IPS-18c (cell line): Measurements from ENCODE around the gene WNT6.
A peak's percentile ranks its signal among the peaks of the same experiment; 100 is the strongest.

Source experiments
- H3K4me3 ChIP-seq: 2 replicates; pipeline ENCODE4 v1.7.0; 2013; ENCODE audit warnings: low read depth, mild to moderate bottlenecking, low read length, moderate library complexity; ENCODE audit not compliant: insufficient read depth
- H3K9me3 ChIP-seq: one replicate; pipeline ENCODE4 v1.6.1; 2013; ENCODE audit warnings: mild to moderate bottlenecking, low read length, moderate library complexity; ENCODE audit not compliant: control insufficient read depth, insufficient read depth

Gene WNT6

DNA sequence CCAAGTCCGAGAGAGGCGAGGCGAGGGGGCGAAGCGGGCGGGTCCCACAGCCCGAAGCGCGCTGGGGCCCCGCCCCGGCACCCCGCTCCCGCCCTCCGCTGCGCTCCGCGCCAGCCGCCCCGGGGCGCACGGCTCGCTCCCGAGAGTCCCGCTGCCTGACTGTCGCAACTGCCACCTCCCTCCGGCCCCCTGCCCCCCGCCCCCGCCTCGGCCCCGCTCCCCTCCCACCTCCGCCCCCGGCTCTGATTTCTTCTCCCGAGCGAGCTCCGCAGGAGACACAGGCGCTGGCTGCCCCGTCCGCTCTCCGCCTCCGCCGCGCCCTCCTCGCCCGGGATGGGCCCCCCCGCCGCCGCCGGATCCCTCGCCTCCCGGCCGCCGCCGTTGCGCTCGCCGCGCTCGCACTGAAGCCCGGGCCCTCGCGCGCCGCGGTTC lies at the start of gene WNT6:
TSS of gene WNT6 (plus strand) at position 250 of the 432 bp plus-strand sequence. CDS start 233 bp downstream, outside the sequence.
- peak within 1 kb of the TSS; percentile 44 for H3K4me3 ChIP-seq

DNA sequence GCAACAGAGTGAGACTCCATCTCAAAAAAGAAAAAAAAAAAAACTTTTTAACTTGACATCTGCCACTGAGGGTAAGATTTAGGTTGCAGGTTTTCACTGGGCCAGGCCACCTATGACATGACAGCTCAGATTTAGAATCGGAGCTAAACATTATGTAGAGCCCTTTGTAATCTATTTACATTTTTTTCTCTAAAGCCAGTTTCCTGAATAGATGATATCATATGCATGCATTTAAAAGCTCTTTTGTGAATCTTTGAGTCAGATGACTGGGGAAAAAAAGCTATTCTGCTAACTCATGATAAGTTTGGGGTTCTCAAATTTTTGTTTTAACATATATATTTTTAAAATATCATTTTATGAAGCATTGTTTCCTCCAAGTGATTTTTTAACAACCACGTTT lies 49.3 kb upstream of the WNT6 start:
- H3K9me3 ChIP-seq, result peaks cover 2% of the 10 kb centered on the region
- H3K4me3 ChIP-seq, result no peak overlapping the region

More for the DNA sequence above, at the start of gene WNT6:
- H3K9me3 ChIP-seq, result peaks cover 3% of the 10 kb centered on the region

DNA sequence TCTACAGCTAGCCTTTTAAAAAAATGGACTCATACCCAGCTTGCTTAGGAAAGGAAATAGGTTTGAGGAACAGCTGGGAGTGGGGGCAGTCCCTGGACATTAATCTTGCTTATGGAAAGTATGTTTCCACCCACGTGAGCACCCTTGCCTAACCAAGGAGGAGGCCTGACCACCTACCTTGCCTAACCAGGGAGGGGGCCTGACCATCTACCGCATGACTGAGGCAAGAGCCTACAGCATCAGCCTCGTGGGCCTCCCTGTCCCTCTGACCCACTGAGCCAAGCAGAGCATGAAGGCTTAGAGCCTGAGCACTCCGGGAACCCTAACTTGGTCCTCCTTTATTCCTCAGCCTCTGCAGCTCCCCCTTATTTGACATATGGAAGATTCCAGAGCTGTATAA lies 48.2 kb upstream of the WNT6 start:
- Histone ChIP-seq H3K9me3 (peaks cover 2% of the 10 kb centered on the region), H3K4me3 (no peak overlapping the region)

DNA sequence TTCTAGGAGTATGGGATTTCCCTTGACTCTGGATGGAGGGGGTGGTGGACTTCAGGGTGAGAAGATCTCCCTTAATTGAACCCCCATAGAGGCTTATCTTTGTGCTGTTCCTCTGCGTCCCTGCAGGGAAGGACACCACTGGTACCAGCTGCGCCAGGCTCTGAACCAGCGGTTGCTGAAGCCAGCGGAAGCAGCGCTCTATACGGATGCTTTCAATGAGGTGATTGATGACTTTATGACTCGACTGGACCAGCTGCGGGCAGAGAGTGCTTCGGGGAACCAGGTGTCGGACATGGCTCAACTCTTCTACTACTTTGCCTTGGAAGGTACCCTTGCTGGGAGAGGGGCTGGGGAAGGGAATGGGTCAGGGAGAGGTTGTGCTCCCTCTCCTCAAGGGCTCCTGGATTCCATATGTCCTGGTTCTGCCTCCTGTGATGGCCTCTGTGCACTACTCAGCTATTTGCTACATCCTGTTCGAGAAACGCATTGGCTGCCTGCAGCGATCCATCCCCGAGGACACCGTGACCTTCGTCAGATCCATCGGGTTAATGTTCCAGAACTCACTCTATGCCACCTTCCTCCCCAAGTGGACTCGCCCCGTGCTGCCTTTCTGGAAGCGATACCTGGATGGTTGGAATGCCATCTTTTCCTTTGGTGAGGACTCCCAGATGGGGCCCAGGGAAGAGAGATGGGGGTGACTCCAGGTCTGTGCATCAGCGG lies 47.3 kb upstream of the WNT6 start:
- H3K4me3 ChIP-seq, result no peak overlapping the region

DNA sequence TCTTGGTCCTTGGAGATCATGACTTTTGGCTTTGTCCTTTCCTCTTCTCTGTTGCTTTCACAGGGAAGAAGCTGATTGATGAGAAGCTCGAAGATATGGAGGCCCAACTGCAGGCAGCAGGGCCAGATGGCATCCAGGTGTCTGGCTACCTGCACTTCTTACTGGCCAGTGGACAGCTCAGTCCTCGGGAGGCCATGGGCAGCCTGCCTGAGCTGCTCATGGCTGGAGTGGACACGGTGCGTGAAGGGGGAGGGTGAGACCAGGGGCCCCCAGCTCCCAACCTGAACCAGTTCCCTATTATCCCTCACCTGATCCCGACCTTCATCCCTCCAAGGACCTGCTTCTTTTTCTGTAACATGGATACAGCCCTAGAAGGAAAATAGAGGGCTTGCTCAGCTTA lies 46.7 kb upstream of the WNT6 start:
- Histone ChIP-seq H3K4me3 (no peak overlapping the region), H3K9me3 (peaks cover 2% of the 10 kb centered on the region)

More for the DNA sequence above, 47.3 kb upstream of the WNT6 start:
- peaks cover 2% of the 10 kb centered on the region for H3K9me3 ChIP-seq

DNA sequence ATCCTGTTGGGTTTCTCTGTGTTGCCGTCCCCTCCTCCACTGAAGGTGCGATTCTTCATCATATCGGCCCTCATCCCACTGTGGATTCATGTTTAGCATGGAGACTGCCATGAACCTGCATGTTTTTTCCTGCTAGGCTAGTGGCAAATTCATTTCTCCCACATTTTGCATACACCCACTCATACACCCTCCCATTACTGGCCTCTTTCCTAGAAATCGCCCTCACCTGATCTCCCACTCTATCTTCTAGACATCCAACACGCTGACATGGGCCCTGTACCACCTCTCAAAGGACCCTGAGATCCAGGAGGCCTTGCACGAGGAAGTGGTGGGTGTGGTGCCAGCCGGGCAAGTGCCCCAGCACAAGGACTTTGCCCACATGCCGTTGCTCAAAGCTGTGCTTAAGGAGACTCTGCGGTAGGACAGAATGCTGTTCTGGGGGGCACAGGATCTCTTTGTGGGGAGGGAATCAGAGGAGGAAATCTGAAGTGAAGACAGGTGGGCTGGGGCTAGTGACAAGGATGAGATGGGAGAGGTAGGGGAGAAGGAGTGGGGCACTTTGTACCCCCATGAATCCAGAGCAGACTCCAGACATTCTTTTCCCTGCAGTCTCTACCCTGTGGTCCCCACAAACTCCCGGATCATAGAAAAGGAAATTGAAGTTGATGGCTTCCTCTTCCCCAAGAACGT lies 45.7 kb upstream of the WNT6 start:
- no peak overlapping the region for H3K4me3 ChIP-seq
- H3K9me3 ChIP-seq, result peaks cover 2% of the 10 kb centered on the region

DNA sequence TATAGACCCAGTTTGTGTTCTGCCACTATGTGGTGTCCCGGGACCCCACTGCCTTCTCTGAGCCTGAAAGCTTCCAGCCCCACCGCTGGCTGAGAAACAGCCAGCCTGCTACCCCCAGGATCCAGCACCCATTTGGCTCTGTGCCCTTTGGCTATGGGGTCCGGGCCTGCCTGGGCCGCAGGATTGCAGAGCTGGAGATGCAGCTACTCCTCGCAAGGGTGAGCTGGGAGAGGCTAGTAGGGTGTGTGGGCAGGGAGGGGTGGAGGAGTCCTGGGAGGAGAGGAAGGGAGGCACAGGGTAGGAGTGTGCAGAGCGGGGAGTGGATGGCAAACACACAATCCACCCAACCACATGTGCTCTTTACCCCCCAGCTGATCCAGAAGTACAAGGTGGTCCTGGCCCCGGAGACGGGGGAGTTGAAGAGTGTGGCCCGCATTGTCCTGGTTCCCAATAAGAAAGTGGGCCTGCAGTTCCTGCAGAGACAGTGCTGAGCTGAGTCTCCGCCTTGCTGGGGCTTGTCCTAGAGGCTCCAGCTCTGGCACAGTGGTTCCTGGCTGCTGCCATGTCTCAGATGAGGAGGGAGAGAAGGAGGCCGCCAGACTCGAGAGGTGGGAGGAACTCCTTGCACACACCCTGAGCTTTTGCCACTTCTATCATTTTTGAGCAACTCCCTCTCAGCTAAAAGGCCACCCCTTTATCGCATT lies 44.9 kb upstream of the WNT6 start:
- Histone ChIP-seq H3K9me3 (peaks cover 2% of the 10 kb centered on the region), H3K4me3 (no peak overlapping the region)

DNA sequence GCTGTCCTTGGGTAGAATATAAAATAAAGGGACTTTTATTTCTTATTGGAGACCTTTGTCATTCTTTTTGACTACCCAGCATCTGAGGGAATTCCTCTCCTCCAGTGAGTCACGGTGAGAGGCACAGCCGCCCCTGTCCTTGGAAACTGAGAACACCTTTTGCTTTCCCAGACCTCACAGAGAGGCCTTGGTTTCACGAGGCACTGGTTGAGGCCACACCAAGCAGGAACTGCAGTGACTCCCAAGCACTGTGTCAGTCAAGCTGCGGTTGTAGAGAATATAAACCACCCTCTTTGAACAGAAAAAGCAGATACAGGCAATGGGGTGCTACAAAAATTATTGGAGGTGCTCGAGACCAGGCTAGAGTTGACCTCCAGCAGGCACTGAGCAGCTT lies 44.4 kb upstream of the WNT6 start:
- Histone ChIP-seq H3K4me3 (no peak overlapping the region), H3K9me3 (peaks cover 2% of the 10 kb centered on the region)

DNA sequence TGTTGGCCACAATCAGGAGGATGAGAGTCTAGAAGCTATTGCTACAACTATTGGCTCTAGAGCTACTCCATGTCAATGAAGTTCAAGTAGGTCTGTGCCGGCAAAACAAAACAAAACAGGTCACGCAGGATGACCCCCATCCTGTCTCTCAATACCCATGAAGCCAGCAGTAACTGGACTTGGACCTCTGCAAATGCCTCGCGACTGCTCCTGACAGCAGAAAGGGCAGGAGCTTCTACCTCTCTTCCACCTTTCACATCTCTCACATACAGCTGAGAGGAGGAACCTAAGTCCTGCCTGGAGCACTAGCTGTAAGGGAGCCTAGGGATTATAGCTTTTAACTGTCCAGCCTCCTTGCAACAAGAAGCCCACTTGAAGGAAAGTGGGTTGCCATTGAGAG lies 44.0 kb upstream of the WNT6 start:
- Histone ChIP-seq H3K4me3 (no peak overlapping the region), H3K9me3 (peaks cover 2% of the 10 kb centered on the region)

DNA sequence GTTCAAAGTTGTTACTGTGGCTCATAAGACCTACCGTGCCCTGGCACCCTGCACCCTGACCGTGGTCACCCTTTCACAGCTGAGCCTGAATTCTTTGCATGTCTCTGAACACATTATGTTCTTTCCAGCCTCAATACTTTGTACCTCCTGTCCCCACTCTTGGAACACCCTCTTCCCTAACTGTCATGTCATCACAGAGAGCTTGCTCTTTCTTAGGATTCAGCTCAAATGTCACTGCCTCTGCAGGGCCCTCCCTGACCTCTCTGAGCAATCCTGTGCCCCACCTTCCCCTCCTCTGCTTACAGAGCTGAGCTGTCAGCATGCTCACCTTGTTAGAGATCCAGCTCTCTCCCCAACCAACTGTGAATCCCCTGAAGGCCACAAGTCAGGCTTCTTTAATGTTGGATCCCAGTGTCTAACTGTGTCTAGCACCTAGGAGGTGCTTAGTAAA lies 43.0 kb upstream of the WNT6 start:
- Histone ChIP-seq H3K9me3 (peaks cover 2% of the 10 kb centered on the region), H3K4me3 (no peak overlapping the region)

DNA sequence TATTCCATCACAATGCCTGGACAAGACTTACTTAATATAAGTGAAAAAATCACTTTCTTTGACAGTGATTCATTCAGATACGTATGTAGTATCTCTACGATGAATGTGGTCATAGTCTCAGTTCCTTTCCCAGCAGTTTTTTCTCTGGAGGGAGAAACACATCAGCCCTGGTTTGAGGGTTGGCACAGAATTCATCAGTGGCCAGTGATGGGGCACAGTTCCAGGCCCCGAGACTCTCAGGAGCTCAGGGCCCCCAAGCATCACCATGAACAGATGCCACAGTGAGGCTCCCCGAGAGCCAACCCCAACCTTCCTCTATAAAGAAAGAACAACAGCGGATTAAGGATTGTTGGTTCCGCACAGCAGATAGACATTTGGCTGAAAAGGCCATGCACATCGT lies 40.5 kb upstream of the WNT6 start:
- Histone ChIP-seq H3K9me3 (no peaks in the 10 kb centered on the region), H3K4me3 (no peak overlapping the region)

DNA sequence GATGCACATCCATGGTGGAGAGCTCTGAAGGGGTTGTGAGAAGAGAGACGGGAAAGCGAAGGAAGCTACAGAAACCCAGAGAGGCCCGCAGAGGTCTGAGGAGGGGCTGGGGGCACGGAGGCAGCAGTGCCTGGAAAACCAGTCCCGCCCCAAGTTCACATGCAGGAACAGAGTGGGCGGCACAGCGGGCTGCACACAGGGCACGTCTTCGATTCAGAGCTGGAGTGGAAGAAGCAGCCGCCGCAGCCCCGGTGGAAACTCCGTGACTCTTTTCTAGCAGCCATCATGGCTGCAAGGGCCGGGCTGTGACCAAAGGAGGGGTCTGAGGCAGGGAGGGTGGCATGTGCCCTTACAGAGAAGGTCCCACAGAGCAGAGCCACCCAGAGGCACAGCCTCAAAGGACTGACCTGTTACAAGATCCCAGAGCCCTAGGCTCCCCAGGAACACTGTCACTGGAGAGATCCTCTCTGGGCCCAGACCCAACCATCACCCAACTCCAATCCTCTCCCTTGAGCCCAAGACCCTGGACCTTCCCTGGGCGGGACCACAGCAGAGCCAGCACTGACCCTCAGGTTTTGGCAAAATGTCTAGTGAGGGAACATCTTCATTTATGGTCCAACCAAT lies 38.7 kb upstream of the WNT6 start:
- H3K4me3 ChIP-seq, result no peak overlapping the region
- H3K9me3 ChIP-seq, result no peaks in the 10 kb centered on the region

DNA sequence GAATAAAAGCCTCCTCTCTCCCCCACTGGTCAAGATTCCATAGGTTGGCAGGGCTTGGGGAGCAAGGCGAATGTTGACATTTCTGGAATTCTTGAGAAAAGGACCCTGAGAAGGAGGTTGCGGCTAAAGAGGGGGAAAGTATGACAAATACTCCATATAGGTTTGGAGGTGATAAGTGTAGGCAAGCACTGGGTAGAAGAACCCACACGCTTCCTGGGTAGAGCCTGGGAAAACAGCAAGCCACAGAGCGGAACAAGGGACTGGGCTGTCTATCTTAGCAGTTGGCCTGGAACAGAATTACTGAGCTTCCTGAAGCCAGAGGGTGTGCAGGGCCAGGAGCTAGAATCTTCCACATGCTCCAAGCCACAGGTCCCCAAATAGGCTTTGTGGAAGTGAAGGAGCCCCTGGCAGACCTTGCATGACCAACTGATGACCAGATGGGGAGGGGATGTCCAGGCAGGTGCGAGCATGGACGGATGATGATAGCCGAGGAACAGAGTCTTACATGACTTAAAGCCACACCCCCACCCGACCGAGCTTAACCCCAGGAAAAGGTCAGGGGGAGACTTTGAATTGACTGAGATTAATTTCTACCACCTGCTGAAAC lies 37.9 kb upstream of the WNT6 start:
- Histone ChIP-seq H3K9me3 (no peaks in the 10 kb centered on the region), H3K4me3 (no peak overlapping the region)

DNA sequence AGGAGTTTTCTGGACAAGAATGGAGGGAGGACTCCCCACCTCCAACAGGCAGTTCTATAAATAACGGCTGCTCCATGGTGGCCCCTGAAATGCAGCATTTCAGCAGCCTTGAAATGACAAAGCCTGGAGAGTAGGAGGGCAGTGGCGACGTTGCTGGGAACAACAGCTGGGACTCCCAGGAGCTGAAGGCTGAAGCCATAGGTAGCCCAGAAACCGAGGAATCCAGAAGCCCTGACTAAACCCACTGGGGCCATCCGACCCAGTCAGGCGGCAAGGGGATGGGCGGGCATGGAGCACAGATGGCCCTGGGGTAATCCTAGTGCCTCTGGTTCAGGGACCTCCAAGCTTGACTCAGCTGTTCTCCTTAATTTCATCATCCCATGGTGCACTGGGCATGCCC lies 37.0 kb upstream of the WNT6 start:
- no peak overlapping the region for H3K4me3 ChIP-seq

DNA sequence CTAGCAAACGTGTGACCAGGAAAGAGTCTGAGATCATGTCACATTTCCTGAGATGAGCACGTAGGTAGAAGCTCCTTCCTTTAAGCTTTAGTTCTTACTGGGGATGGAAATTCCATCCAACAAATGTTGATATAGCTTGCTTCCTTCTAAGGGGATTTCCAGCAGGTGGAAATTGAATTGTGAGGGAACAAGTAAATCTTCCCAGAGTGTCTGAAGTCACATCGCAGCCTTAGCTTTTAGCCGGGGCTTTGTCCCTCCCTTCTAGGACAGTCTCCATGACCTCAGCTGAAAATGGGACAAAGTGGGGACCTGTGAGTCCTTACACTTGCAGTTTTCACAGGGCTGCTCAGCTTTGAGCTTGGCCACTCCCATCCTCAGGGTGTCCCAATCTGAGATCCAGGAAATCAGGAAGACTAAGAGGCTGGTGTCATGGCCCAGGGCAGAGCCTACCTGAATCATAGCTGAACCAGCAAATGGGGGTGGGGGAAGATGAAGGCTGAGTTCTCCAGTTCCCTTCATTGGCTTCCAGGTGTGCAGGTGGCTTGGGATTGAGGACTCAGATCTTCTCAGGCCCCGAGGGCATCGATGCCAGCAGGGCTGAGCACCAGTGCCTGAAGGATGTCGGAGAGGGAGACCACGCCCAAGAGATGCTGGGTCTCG lies 36.3 kb upstream of the WNT6 start:
- Histone ChIP-seq H3K9me3 (no peaks in the 10 kb centered on the region), H3K4me3 (no peak overlapping the region)

More for the DNA sequence above, 37.0 kb upstream of the WNT6 start:
- H3K9me3 ChIP-seq, result no peaks in the 10 kb centered on the region

DNA sequence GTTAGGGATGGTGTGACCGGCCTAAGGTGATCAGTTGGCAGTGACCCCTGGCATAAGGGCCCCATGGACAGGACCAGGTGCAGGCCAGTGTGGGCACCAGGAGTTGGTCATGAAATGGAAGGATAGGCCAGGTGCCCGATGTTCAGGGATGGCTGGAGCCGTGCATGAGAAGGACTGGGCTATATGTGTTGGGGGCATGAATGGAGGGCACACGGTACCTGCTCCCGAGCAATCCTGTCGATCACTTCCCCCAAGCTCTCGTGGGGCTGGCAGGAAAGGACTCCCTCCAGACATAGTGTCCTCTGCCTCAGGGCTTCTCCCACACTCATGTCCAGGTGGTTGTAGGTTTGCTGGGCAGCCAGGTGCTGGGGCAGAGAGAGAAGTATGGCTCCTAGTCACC lies 35.6 kb upstream of the WNT6 start:
- no peak overlapping the region for H3K4me3 ChIP-seq
- H3K9me3 ChIP-seq, result no peaks in the 10 kb centered on the region

DNA sequence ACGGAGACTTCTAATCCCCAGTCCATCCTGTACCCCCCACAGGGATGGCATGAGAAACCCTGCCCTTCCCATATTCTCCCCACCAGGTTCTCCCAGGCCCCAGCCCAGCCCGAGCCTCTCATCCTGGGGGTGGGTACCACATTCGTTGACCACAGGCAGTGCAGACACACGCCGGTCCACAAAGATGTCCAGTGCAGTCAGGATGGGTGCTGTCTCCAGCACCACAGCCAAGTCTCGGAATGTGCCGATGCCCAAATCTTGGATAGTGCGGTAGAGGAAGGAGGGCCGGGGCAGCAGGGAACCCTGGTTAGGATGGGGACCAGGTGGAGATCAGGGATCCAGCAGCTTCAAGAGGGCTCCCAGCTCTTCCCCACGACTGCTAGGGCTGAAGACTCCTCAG lies 32.8 kb upstream of the WNT6 start:
- H3K4me3 ChIP-seq, result no peak overlapping the region
- H3K9me3 ChIP-seq, result no peaks in the 10 kb centered on the region
